GM12878 (cell line): ENCODE measurements around the gene ZNF160. TPM values are rescaled to one million over a fixed set of nuclear protein-coding genes. Genes with fewer than 3 reads are reported as not detected.

Experiments used
- ATAC-seq: fragments of 200-7000 bp; cut with Tn5 transposase; 3 replicates; pipeline ENCODE4 v1.9.1; 2020; ENCODE audit warnings: mild to moderate bottlenecking, moderate library complexity
- BruUV-seq: library from RNA; stranded (reverse); fragments of 400-500 nt; replicated peaks from 2 replicates; lab custom pipeline; 2021; lab: Mats Ljungman, UMichigan
- CTCF ChIA-PET: fragments of 300-600 bp; sonication (Branson Sonifier 250); formaldehyde crosslinking; extraction: SDS; loops from one replicate; lab custom pipeline; 2021; ENCODE audit warnings: inconsistent platforms; lab: Yijun Ruan, JAX
- POLR2A ChIA-PET: fragments of 350-600 bp; formaldehyde crosslinking; extraction: SDS; loops from one replicate; lab custom pipeline; 2021; ENCODE audit warnings: inconsistent platforms; lab: Charles Lee
- RAD21 ChIA-PET: fragments of 300-600 bp; sonication (Branson Sonifier 250); formaldehyde crosslinking; loops from one replicate; lab custom pipeline; 2023; ENCODE audit warnings: antibody characterized with exemption; ENCODE audit not compliant: unreplicated experiment; lab: Charles Lee
- SMC1A ChIA-PET: fragments of 300-600 bp; sonication (Branson Sonifier 250); formaldehyde crosslinking; loops from one replicate; lab custom pipeline; 2023; ENCODE audit not compliant: unreplicated experiment, uncharacterized antibody; lab: Charles Lee
- DNase-seq: peaks from one replicate; pipeline ENCODE4 v3.0.0-alpha.2; 2011; ENCODE audit warnings: low read depth, low spot score
- FAIRE-seq: peaks from 3 replicates; lab custom pipeline; 2011; peaks lifted over from hg19 to GRCh38; lab: Jason Lieb, UNC
- H2AFZ ChIP-seq: 2 replicates; pipeline ENCODE4 v1.6.0; 2011; ENCODE audit warnings: low read depth, low read length, control low read depth; ENCODE audit not compliant: control insufficient read depth
- H3K27ac ChIP-seq: 2 replicates; pipeline ENCODE4 v1.5.1; 2011; ENCODE audit warnings: control low read depth; ENCODE audit not compliant: control insufficient read depth, insufficient read depth
- H3K27me3 ChIP-seq, 2 experiments: replicated peaks in 1 of 2; 2 replicates each; pipeline versions ENCODE4 v1.6.0 to v1.6.1; 2011; ENCODE audit warnings: low read length in 1 of 2; ENCODE audit not compliant: control insufficient read depth in 2 of 2, insufficient read depth in 2 of 2
- H3K36me3 ChIP-seq, 2 experiments: 2 replicates each; pipeline ENCODE4 v1.5.1; 2011; ENCODE audit warnings: low read length in 1 of 2; ENCODE audit not compliant: control insufficient read depth in 2 of 2, insufficient read depth in 2 of 2
- H3K4me1 ChIP-seq: 2 replicates; pipeline ENCODE4 v1.6.1; 2011; ENCODE audit warnings: mild to moderate bottlenecking, low read length, moderate library complexity, mixed read lengths; ENCODE audit not compliant: control insufficient read depth, insufficient read depth
- H3K4me2 ChIP-seq: 2 replicates; pipeline ENCODE4 v1.6.0; 2011; ENCODE audit warnings: control low read depth; ENCODE audit not compliant: control insufficient read depth, insufficient read depth
- H3K4me3 ChIP-seq: fragments of 200-600 bp; sonication (generic); 2 replicates; pipeline ENCODE4 v1.5.1; 2016
- H3K79me2 ChIP-seq: 2 replicates; pipeline ENCODE4 v1.6.0; 2011; ENCODE audit warnings: low read length; ENCODE audit not compliant: control insufficient read depth, insufficient read depth
- H3K9ac ChIP-seq: 2 replicates; pipeline ENCODE4 v1.8.0; 2011; ENCODE audit warnings: low read length, control low read depth, mixed read lengths; ENCODE audit not compliant: control insufficient read depth, insufficient read depth
- H3K9me3 ChIP-seq: replicated peaks from 3 replicates; pipeline ENCODE4 v1.5.1; 2011; ENCODE audit warnings: mild to moderate bottlenecking, low read length; ENCODE audit not compliant: control insufficient read depth, insufficient read depth
- H4K20me1 ChIP-seq: 2 replicates; pipeline ENCODE4 v1.6.0; 2011; ENCODE audit not compliant: control insufficient read depth, insufficient read depth
- CBFB ChIP-seq: IDR thresholded peaks from 2 replicates; pipeline ENCODE4 v1.6.1; 2016; ENCODE audit warnings: antibody characterized with exemption, low read depth
- PAX8 ChIP-seq: fragments of 450-650 bp; IDR thresholded peaks from 2 replicates; pipeline ENCODE4 v1.6.1; 2017; ENCODE audit warnings: mild to moderate bottlenecking, moderate library complexity
- POU2F2 ChIP-seq: IDR thresholded peaks from 3 replicates; pipeline ENCODE4 v1.6.1; 2011; ENCODE audit warnings: low read depth, mild to moderate bottlenecking, low read length, borderline replicate concordance
- RCOR1 ChIP-seq: conservative IDR thresholded peaks from 2 replicates; pipeline ENCODE4 v1.6.1; 2012; ENCODE audit warnings: low read depth, low read length, improper control_type of control experiment
- TCF12 ChIP-seq: IDR thresholded peaks from 2 replicates; pipeline ENCODE4 v1.6.1; 2011; ENCODE audit warnings: low read depth, mild to moderate bottlenecking, low read length
- ZZZ3 ChIP-seq: IDR thresholded peaks from 2 replicates; pipeline ENCODE4 v1.6.1; 2011; ENCODE audit warnings: low read depth; ENCODE audit not compliant: control insufficient read depth, insufficient read length
- WGBS: methylation state at CpG from one replicate; pipeline ENCODE4 v1.1.6; 2016; ENCODE audit warnings: low lambda C conversion rate; ENCODE audit not compliant: insufficient replicate concordance, insufficient coverage; ENCODE audit errors: missing lambda C conversion rate; 5-methylcytosine and 5-hydroxymethylcytosine counted together
- in situ Hi-C: fragments of 300-500 bp; cut with MboI; formaldehyde crosslinking; loops from 9 replicates; pipeline ENCODE4 v1.14.3; 2018; ENCODE audit warnings: mixed read lengths
- intact Hi-C: fragments of 100-400 bp; cut with micrococcal nuclease; formaldehyde crosslinking; loops from one replicate; pipeline ENCODE4 v1.14.2; 2022; ENCODE audit not compliant: unreplicated experiment
- polyA plus RNA-seq, 11 experiments: library from polyadenylated mRNA; depleted of rRNA in 4 of 11; unstranded in 6 of 11; stranded (reverse) in 5 of 11; fragments of >200 nt; fragmentation: Nextera tagmentation in 4 of 11; fragmentation: Illumina TruSeq in 1 of 11; extraction: Ambion mirVana in 4 of 11; extraction: Trizol in 1 of 11; gene quantifications; 1 replicate in 1 of 11; 2 replicates in 10 of 11; pipeline versions ENCODE4 v1.2.1 to v1.2.3, GENCODE V29; 2011 to 2016; ENCODE audit warnings: inconsistent platforms in 2 of 11, missing spikeins in 2 of 11, low read depth in 1 of 11
- total RNA-seq, 4 experiments: library from RNA; depleted of rRNA in 3 of 4; stranded (reverse); fragments of >200 nt in 3 of 4; fragmentation: Illumina TruSeq in 1 of 4; extraction: Trizol in 1 of 4; gene quantifications; 2 replicates each; pipeline versions ENCODE4 v1.2.1 to v1.2.3, GENCODE V29; 2013 to 2021
- TF ChIP-seq, protein P1 (sequence below): fragments of 450-650 bp; IDR thresholded peaks from 2 replicates; pipeline ENCODE4 v1.6.1; 2016; ENCODE audit warnings: mild to moderate bottlenecking
- TF ChIP-seq, protein P2 (sequence below): fragments of 450-650 bp; conservative IDR thresholded peaks from 2 replicates; pipeline ENCODE4 v1.6.1; 2017; ENCODE audit warnings: mild to moderate bottlenecking, moderate library complexity
- TF ChIP-seq, protein P3 (sequence below): fragments of 450-650 bp; IDR thresholded peaks from 2 replicates; pipeline ENCODE4 v1.6.1; 2016; ENCODE audit warnings: mild to moderate bottlenecking
- TF ChIP-seq, protein P4 (sequence below): IDR thresholded peaks from 2 replicates; pipeline ENCODE4 v1.6.1; 2012; ENCODE audit warnings: low read depth, low read length, improper control_type of control experiment
- TF ChIP-seq, protein P5 (sequence below): IDR thresholded peaks from 2 replicates; pipeline ENCODE4 v1.6.1; 2012; ENCODE audit warnings: improper control_type of control experiment, low read depth, low read length; ENCODE audit not compliant: insufficient replicate concordance

Gene ZNF160
- total and polyA plus RNA-seq, 10 of the 15 experiments (the other 5 are each of a cell fraction or from before 2014, with no cell fraction given) = 2.8 to 18.6 (median 12.1) TPM

DNA sequence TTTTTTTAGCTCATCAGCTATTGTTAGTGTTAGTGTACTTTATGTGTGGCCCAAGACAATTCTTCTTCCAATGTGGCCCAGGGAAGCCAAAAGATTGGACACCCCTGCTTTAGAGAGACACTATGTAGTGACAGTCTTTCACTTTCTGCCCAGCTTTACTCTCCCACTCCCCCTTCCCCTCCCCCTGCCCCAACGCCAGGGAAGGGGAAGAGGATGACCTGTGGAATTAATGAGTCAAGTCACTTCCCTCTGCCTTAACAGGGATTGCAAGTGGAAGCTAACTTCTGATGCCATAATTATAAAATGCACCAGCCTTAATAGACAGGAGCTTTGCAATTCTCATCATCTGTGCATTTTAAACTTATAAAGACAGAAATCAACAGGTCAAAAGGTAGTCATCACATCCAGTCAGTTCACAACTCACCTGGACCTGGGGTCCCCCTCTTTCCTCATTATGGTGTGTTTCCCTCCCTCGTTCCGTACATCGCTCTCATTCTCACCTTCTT is 27.9 kb upstream of the ZNF160 start:
- Histone ChIP-seq H2AFZ (no peak overlapping the region), H3K4me3 (no peak overlapping the region), H3K9me3 (peaks cover 4% of the 10 kb centered on the region; the same call in 1 of the 3 replicates), H3K79me2 (no peaks in the 10 kb centered on the region), H3K4me1 (no peaks in the 10 kb centered on the region), H3K36me3 (no peaks in the 10 kb centered on the region), H3K27me3 (no peaks in the 10 kb centered on the region), H3K4me2 (no peak overlapping the region), H3K27ac (no peak overlapping the region), H4K20me1 (no peaks in the 10 kb centered on the region), H3K9ac (no peak overlapping the region)
- intact Hi-C loops = no loop called here
- SMC1A ChIA-PET = no interaction called here
- no TSS peak for BruUV-seq
- POLR2A ChIA-PET = interaction anchor here (0.6 kb wide), 1 partner anchor 129 kb away, joined by 5 read pairs; no protein-coding TSS in a partner anchor
- no peak for DNase-seq
- RAD21 ChIA-PET = no interaction called here
- in situ Hi-C loops = no loop called here
- 69% methylated on average over 4 of the region's 4 CpGs for WGBS
- ATAC-seq = no peak
- CTCF ChIA-PET = interaction anchor here (0.6 kb wide), 1 partner anchor 522 kb away, joined by 3 read pairs; no protein-coding TSS in a partner anchor
- FAIRE-seq = no peak
- TF ChIP-seq, protein P1, sequence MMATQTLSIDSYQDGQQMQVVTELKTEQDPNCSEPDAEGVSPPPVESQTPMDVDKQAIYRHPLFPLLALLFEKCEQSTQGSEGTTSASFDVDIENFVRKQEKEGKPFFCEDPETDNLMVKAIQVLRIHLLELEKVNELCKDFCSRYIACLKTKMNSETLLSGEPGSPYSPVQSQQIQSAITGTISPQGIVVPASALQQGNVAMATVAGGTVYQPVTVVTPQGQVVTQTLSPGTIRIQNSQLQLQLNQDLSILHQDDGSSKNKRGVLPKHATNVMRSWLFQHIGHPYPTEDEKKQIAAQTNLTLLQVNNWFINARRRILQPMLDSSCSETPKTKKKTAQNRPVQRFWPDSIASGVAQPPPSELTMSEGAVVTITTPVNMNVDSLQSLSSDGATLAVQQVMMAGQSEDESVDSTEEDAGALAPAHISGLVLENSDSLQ = no peak
- no peak for TF ChIP-seq ZZZ3
- TF ChIP-seq, protein P2, sequence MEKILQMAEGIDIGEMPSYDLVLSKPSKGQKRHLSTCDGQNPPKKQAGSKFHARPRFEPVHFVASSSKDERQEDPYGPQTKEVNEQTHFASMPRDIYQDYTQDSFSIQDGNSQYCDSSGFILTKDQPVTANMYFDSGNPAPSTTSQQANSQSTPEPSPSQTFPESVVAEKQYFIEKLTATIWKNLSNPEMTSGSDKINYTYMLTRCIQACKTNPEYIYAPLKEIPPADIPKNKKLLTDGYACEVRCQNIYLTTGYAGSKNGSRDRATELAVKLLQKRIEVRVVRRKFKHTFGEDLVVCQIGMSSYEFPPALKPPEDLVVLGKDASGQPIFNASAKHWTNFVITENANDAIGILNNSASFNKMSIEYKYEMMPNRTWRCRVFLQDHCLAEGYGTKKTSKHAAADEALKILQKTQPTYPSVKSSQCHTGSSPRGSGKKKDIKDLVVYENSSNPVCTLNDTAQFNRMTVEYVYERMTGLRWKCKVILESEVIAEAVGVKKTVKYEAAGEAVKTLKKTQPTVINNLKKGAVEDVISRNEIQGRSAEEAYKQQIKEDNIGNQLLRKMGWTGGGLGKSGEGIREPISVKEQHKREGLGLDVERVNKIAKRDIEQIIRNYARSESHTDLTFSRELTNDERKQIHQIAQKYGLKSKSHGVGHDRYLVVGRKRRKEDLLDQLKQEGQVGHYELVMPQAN = no peak
- TF ChIP-seq, protein P3, sequence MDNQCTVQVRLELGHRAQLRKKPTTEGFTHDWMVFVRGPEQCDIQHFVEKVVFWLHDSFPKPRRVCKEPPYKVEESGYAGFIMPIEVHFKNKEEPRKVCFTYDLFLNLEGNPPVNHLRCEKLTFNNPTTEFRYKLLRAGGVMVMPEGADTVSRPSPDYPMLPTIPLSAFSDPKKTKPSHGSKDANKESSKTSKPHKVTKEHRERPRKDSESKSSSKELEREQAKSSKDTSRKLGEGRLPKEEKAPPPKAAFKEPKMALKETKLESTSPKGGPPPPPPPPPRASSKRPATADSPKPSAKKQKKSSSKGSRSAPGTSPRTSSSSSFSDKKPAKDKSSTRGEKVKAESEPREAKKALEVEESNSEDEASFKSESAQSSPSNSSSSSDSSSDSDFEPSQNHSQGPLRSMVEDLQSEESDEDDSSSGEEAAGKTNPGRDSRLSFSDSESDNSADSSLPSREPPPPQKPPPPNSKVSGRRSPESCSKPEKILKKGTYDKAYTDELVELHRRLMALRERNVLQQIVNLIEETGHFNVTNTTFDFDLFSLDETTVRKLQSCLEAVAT = no peak
- TF ChIP-seq, protein P4, sequence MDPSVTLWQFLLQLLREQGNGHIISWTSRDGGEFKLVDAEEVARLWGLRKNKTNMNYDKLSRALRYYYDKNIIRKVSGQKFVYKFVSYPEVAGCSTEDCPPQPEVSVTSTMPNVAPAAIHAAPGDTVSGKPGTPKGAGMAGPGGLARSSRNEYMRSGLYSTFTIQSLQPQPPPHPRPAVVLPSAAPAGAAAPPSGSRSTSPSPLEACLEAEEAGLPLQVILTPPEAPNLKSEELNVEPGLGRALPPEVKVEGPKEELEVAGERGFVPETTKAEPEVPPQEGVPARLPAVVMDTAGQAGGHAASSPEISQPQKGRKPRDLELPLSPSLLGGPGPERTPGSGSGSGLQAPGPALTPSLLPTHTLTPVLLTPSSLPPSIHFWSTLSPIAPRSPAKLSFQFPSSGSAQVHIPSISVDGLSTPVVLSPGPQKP = no peak
- no peak for TF ChIP-seq POU2F2
- TF ChIP-seq TCF12 = no peak
- no peak for TF ChIP-seq CBFB
- TF ChIP-seq, protein P5, sequence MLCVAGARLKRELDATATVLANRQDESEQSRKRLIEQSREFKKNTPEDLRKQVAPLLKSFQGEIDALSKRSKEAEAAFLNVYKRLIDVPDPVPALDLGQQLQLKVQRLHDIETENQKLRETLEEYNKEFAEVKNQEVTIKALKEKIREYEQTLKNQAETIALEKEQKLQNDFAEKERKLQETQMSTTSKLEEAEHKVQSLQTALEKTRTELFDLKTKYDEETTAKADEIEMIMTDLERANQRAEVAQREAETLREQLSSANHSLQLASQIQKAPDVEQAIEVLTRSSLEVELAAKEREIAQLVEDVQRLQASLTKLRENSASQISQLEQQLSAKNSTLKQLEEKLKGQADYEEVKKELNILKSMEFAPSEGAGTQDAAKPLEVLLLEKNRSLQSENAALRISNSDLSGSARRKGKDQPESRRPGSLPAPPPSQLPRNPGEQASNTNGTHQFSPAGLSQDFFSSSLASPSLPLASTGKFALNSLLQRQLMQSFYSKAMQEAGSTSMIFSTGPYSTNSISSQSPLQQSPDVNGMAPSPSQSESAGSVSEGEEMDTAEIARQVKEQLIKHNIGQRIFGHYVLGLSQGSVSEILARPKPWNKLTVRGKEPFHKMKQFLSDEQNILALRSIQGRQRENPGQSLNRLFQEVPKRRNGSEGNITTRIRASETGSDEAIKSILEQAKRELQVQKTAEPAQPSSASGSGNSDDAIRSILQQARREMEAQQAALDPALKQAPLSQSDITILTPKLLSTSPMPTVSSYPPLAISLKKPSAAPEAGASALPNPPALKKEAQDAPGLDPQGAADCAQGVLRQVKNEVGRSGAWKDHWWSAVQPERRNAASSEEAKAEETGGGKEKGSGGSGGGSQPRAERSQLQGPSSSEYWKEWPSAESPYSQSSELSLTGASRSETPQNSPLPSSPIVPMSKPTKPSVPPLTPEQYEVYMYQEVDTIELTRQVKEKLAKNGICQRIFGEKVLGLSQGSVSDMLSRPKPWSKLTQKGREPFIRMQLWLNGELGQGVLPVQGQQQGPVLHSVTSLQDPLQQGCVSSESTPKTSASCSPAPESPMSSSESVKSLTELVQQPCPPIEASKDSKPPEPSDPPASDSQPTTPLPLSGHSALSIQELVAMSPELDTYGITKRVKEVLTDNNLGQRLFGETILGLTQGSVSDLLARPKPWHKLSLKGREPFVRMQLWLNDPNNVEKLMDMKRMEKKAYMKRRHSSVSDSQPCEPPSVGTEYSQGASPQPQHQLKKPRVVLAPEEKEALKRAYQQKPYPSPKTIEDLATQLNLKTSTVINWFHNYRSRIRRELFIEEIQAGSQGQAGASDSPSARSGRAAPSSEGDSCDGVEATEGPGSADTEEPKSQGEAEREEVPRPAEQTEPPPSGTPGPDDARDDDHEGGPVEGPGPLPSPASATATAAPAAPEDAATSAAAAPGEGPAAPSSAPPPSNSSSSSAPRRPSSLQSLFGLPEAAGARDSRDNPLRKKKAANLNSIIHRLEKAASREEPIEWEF = no peak
- no peak for TF ChIP-seq RCOR1
- TF ChIP-seq PAX8 = no peak
